HepG2 (cell line): ENCODE results near the gene SSNA1. TPM values are rescaled to one million over a fixed set of nuclear protein-coding genes. Genes with fewer than 3 reads are reported as not detected.

ENCODE experiments used
- ARID4A ChIP-seq: sonication (generic); formaldehyde crosslinking; IDR thresholded peaks from 2 replicates; pipeline ENCODE4 v1.5.0; 2020; ENCODE audit warnings: mild to moderate bottlenecking, missing genetic modification reagents, borderline replicate concordance
- ARNT2 ChIP-seq: sonication (generic); formaldehyde crosslinking; IDR thresholded peaks from 2 replicates; pipeline ENCODE4 v1.8.0; 2022; ENCODE audit warnings: mild to moderate bottlenecking, low read depth, missing genetic modification reagents, moderate library complexity
- CBX5 ChIP-seq: sonication (generic); formaldehyde crosslinking; IDR thresholded peaks from 2 replicates; pipeline ENCODE4 v1.4.0; 2020; ENCODE audit warnings: missing genetic modification reagents, borderline replicate concordance
- CSRNP1 ChIP-seq: sonication (generic); formaldehyde crosslinking; IDR thresholded peaks from 2 replicates; pipeline ENCODE4 v1.8.1; 2023; ENCODE audit warnings: mild to moderate bottlenecking, missing genetic modification reagents
- ESRRA ChIP-seq: sonication (generic); formaldehyde crosslinking; IDR thresholded peaks from 2 replicates; pipeline ENCODE4 v1.5.1; 2020; ENCODE audit warnings: mild to moderate bottlenecking, low read depth, missing genetic modification reagents
- GATA4 ChIP-seq: sonication (generic); IDR thresholded peaks from 2 replicates; pipeline ENCODE4 v1.6.1; 2016; ENCODE audit warnings: antibody characterized with exemption, low read depth, borderline replicate concordance
- HCFC1 ChIP-seq: fragments of 150-350 bp; IDR thresholded peaks from 2 replicates; pipeline ENCODE4 v1.6.1; 2014; ENCODE audit warnings: low read depth, low read length
- MTERF4 ChIP-seq: sonication (generic); formaldehyde crosslinking; IDR thresholded peaks from 2 replicates; pipeline ENCODE4 v1.8.0; 2023; ENCODE audit warnings: mild to moderate bottlenecking, missing genetic modification reagents
- MYPOP ChIP-seq: sonication (generic); formaldehyde crosslinking; IDR thresholded peaks from 2 replicates; pipeline ENCODE4 v1.8.1; 2023; ENCODE audit warnings: mild to moderate bottlenecking, moderate library complexity, missing genetic modification reagents
- NONO ChIP-seq, 2 experiments: fragments of 450-650 bp in 1 of 2; sonication (generic) in 1 of 2; formaldehyde crosslinking in 1 of 2; IDR thresholded peaks in 1 of 2; conservative IDR thresholded peaks in 1 of 2; 2 replicates each; pipeline versions ENCODE4 v1.6.1 to v1.8.0; 2017 to 2022; ENCODE audit warnings: mild to moderate bottlenecking in 1 of 2, missing genetic modification reagents in 1 of 2, moderate library complexity in 1 of 2
- PHF5A ChIP-seq: IDR thresholded peaks from one replicate; pipeline ENCODE4 v1.6.1; 2018; ENCODE audit warnings: low read depth, missing genetic modification reagents; ENCODE audit not compliant: unreplicated experiment
- PPARG ChIP-seq: conservative IDR thresholded peaks from 2 replicates; pipeline ENCODE4 v1.6.1; 2016; ENCODE audit warnings: missing biosample characterization, missing genetic modification reagents
- SMARCC2 ChIP-seq: fragments of 450-650 bp; IDR thresholded peaks from 2 replicates; pipeline ENCODE4 v1.6.1; 2017; ENCODE audit warnings: antibody characterized with exemption, mild to moderate bottlenecking
- SOX13 ChIP-seq, 3 experiments: fragments of 450-650 bp in 1 of 3; sonication (generic) in 1 of 3; formaldehyde crosslinking in 1 of 3; IDR thresholded peaks in 2 of 3; conservative IDR thresholded peaks in 1 of 3; 2 replicates each; pipeline versions ENCODE4 v1.5.0 to v1.6.1; 2016 to 2020; ENCODE audit warnings: antibody characterized with exemption in 1 of 3, mild to moderate bottlenecking in 1 of 3, missing compliant biosample characterization in 1 of 3, missing genetic modification reagents in 1 of 3, moderate library complexity in 1 of 3
- TCF12 ChIP-seq, 2 experiments: fragments of 450-650 bp in 1 of 2; sonication (generic) in 1 of 2; formaldehyde crosslinking in 1 of 2; IDR thresholded peaks; 2 replicates each; pipeline versions ENCODE4 v1.6.1 to v1.8.0; 2017 to 2022; ENCODE audit warnings: antibody characterized with exemption in 1 of 2, mild to moderate bottlenecking in 1 of 2, missing genetic modification reagents in 1 of 2, moderate library complexity in 1 of 2
- ZMAT5 ChIP-seq: sonication (generic); formaldehyde crosslinking; IDR thresholded peaks from 2 replicates; pipeline ENCODE4 v1.5.0; 2020; ENCODE audit warnings: mild to moderate bottlenecking, low read depth, missing genetic modification reagents, borderline replicate concordance
- ZNF749 ChIP-seq: sonication (generic); formaldehyde crosslinking; IDR thresholded peaks from 2 replicates; pipeline ENCODE4 v1.8.0; 2022; ENCODE audit warnings: mild to moderate bottlenecking, missing genetic modification reagents, moderate library complexity, borderline replicate concordance
- polyA plus RNA-seq, 8 experiments: library from polyadenylated mRNA; depleted of rRNA in 3 of 8; stranded (reverse) in 7 of 8; unstranded in 1 of 8; fragments of >200 nt; fragmentation: Illumina TruSeq in 4 of 8; extraction: Trizol in 4 of 8; gene quantifications; 2 replicates each; pipeline versions ENCODE4 v1.2.1 to v1.2.3, GENCODE V29; 2011 to 2016; ENCODE audit warnings: low read depth in 4 of 8, missing spikeins in 1 of 8, mixed read lengths in 1 of 8; ENCODE audit not compliant: insufficient read depth in 1 of 8
- total RNA-seq, 5 experiments: library from RNA; depleted of rRNA; stranded (reverse); fragments of >200 nt; fragmentation: Illumina TruSeq; extraction: Trizol; gene quantifications; 2 replicates each; pipeline ENCODE4 v1.2.3, GENCODE V29; 2016; ENCODE audit warnings: low read depth in 1 of 5

The SSNA1 gene
- total and polyA plus RNA-seq, 2 of the 13 experiments (the other 11 are each of a cell fraction or from before 2014, with no cell fraction given): 35.9 to 49.4 TPM

- TF ChIP-seq MYPOP (CRISPR knock-in tag) (no peak), PHF5A (CRISPR knock-in tag) (no peak), GATA4 (no peak), HCFC1 (no peak), ZMAT5 (CRISPR knock-in tag) (no peak), ARNT2 (CRISPR knock-in tag) (peak; percentile 24; the same call in 1 of the 2 replicates), TCF12 (IDR thresholded peaks at IDR 0.05) (no peak), TCF12 (CRISPR knock-in tag; IDR thresholded peaks at IDR 0.05) (0 out of 2 replicates have a peak, but pooled peaks have one; percentile 50), CSRNP1 (CRISPR knock-in tag) (0 out of 2 replicates have a peak, but pooled peaks have one; percentile 38), MTERF4 (CRISPR knock-in tag) (no peak), ARID4A (CRISPR knock-in tag) (peak; percentile 72; the same call in 1 of the 2 replicates), CBX5 (CRISPR knock-in tag) (no peak), SOX13 (IDR thresholded peaks at IDR 0.05) (no peak), SOX13 (CRISPR knock-in tag; conservative IDR thresholded peaks at IDR 0.05 in 1 of 2, IDR thresholded peaks at IDR 0.05 in 1 of 2) (no peak; a peak in 1 of 4 replicates), ESRRA (peak; percentile 84), ZNF749 (CRISPR knock-in tag) (no peak), PPARG (CRISPR knock-in tag) (no peak), NONO (IDR thresholded peaks at IDR 0.05) (no peak), NONO (CRISPR knock-in tag; conservative IDR thresholded peaks at IDR 0.05) (0 out of 2 replicates have a peak, but pooled peaks have one; percentile 23), SMARCC2 (no peak)
Measured at GRCh38 chr9:137221506-137222111, 33.1 kb downstream of the SSNA1 start (continued).
